Measurements from ENCODE around the gene IMPG2.
A peak's percentile ranks its signal among the peaks of the same experiment; 100 is the strongest.

The IMPG2 gene

GRCh38 chr3:101179637-101180036 is 140.7 kb downstream of the IMPG2 start:
- no peak overlapping the region for H3K4ac ChIP-seq (ENCODE audit: low read depth in 1 of 2, low read length in 2 of 2)
- no peak overlapping the region for H3K18ac ChIP-seq (ENCODE audit: low read depth in 1 of 2, low read length in 2 of 2)
- no peaks in the 10 kb centered on the region for H3K9me3 ChIP-seq (ENCODE audit: control insufficient read depth, low read length)
- H4K91ac ChIP-seq (ENCODE audit: low read length): no peak overlapping the region
- H3K27ac ChIP-seq (ENCODE audit: low read length, poor library complexity, severe bottlenecking): no peak overlapping the region
- H2AFZ ChIP-seq (ENCODE audit: low read depth, low read length): no peak overlapping the region
- H3K23ac ChIP-seq (ENCODE audit: low read length in 2 of 2): no peak overlapping the region
- H2BK12ac ChIP-seq (ENCODE audit: low read length in 2 of 2): no peak overlapping the region
- H3K4me1 ChIP-seq (ENCODE audit: control insufficient read depth, insufficient read depth, low read depth, low read length): peaks cover 5% of the 10 kb centered on the region
- no peak overlapping the region for H4K8ac ChIP-seq (ENCODE audit: low read length)
- no peak overlapping the region for H2AK5ac ChIP-seq (ENCODE audit: low read length, severe bottlenecking)
- no peaks in the 10 kb centered on the region for H3K27me3 ChIP-seq (ENCODE audit: control insufficient read depth in 1 of 2, insufficient read depth in 1 of 2, low read length in 2 of 2)
- no peak overlapping the region for H3K9ac ChIP-seq (ENCODE audit: low read length)
- no peak overlapping the region for H2BK5ac ChIP-seq (ENCODE audit: low read depth, low read length, poor library complexity, severe bottlenecking)
- H3K79me1 ChIP-seq (replicated peaks; ENCODE audit: low read length, poor library complexity, severe bottlenecking): no peaks in the 10 kb centered on the region
- no peak overlapping the region for H3K14ac ChIP-seq (ENCODE audit: low read length in 2 of 2)
- H2BK120ac ChIP-seq (ENCODE audit: low read depth, low read length): no peak overlapping the region
- WGBS: 73% methylated on average over 3 of the region's 3 CpGs
- no peak overlapping the region for H3K4me2 ChIP-seq (ENCODE audit: low read length, poor library complexity, severe bottlenecking)
- H3K36me3 ChIP-seq (ENCODE audit: control insufficient read depth in 1 of 2, insufficient read depth in 2 of 2, low read depth in 1 of 2, low read length in 2 of 2): no peaks in the 10 kb centered on the region
- peak; percentile 37 for DNase-seq
- no peak overlapping the region for H2BK15ac ChIP-seq (ENCODE audit: low read depth, poor library complexity, severe bottlenecking)
- H3K4me3 ChIP-seq (ENCODE audit: insufficient read depth in 1 of 2, low read depth in 1 of 2, low read length in 2 of 2): no peak overlapping the region

GRCh38 chr3:101177577-101177976 is 142.8 kb downstream of the IMPG2 start:
- Histone ChIP-seq H3K9me3 (ENCODE audit: control insufficient read depth, low read length) (no peaks in the 10 kb centered on the region), H2AFZ (ENCODE audit: low read depth, low read length) (no peak overlapping the region), H3K23ac (ENCODE audit: low read length in 2 of 2) (no peak overlapping the region), H3K4me1 (ENCODE audit: control insufficient read depth, insufficient read depth, low read depth, low read length) (peaks cover 4% of the 10 kb centered on the region), H4K8ac (ENCODE audit: low read length) (no peak overlapping the region), H4K91ac (ENCODE audit: low read length) (no peak overlapping the region), H3K27ac (ENCODE audit: low read length, poor library complexity, severe bottlenecking) (no peak overlapping the region), H3K79me1 (replicated peaks; ENCODE audit: low read length, poor library complexity, severe bottlenecking) (no peaks in the 10 kb centered on the region), H3K4me2 (ENCODE audit: low read length, poor library complexity, severe bottlenecking) (no peak overlapping the region), H2BK15ac (ENCODE audit: low read depth, poor library complexity, severe bottlenecking) (no peak overlapping the region), H2BK5ac (ENCODE audit: low read depth, low read length, poor library complexity, severe bottlenecking) (no peak overlapping the region), H3K36me3 (ENCODE audit: control insufficient read depth in 1 of 2, insufficient read depth in 2 of 2, low read depth in 1 of 2, low read length in 2 of 2) (no peaks in the 10 kb centered on the region), H3K14ac (ENCODE audit: low read length in 2 of 2) (no peak overlapping the region), H3K4me3 (ENCODE audit: insufficient read depth in 1 of 2, low read depth in 1 of 2, low read length in 2 of 2) (no peak overlapping the region), H2BK12ac (ENCODE audit: low read length in 2 of 2) (no peak overlapping the region), H2AK5ac (ENCODE audit: low read length, severe bottlenecking) (no peak overlapping the region), H3K4ac (ENCODE audit: low read depth in 1 of 2, low read length in 2 of 2) (no peak overlapping the region), H3K18ac (ENCODE audit: low read depth in 1 of 2, low read length in 2 of 2) (no peak overlapping the region), H3K27me3 (ENCODE audit: control insufficient read depth in 1 of 2, insufficient read depth in 1 of 2, low read length in 2 of 2) (no peaks in the 10 kb centered on the region), H2BK120ac (ENCODE audit: low read depth, low read length) (no peak overlapping the region), H3K9ac (ENCODE audit: low read length) (no peak overlapping the region)
- DNase-seq: no peak

Measured in mesenchymal stem cell (in vitro differentiated cells and primary cell).